ENCODE data around the gene CRB2.

The CRB2 gene

GRCh38 chr9:123336449-123336848 lies 19.5 kb upstream of the CRB2 start:
- Histone ChIP-seq H3K9me3 (ENCODE audit: control insufficient read depth, insufficient read depth, low read length) (no peaks in the 10 kb centered on the region), H4K20me1 (ENCODE audit: control insufficient read depth, insufficient read depth, low read depth, low read length) (no peaks in the 10 kb centered on the region), H3K9me2 (replicated peaks; ENCODE audit: control insufficient read depth, low read length) (no peaks in the 10 kb centered on the region), H3K79me2 (ENCODE audit: control insufficient read depth, low read length) (peaks cover 6% of the 10 kb centered on the region), H3K4me3 (ENCODE audit: low read length) (peak overlapping the region; percentile 40), H3K4me1 (ENCODE audit: control insufficient read depth, low read length) (peaks cover 78% of the 10 kb centered on the region), H3K27ac (ENCODE audit: low read depth, low read length) (peak overlapping the region; percentile 99), H3K27me3 (ENCODE audit: control insufficient read depth, low read length) (no peaks in the 10 kb centered on the region), H3K36me3 (ENCODE audit: control insufficient read depth, low read length) (peaks cover 3% of the 10 kb centered on the region; the same call in 1 of the 2 replicates), H3F3A (ENCODE audit: control insufficient read depth, insufficient read depth) (peaks cover 36% of the 10 kb centered on the region), H3K4me2 (ENCODE audit: low read length) (peak overlapping the region; percentile 67)
- TF ChIP-seq CTCF (IDR thresholded peaks at IDR 0.05; ENCODE audit: low read depth, low read length, poor library complexity, severe bottlenecking) (no peak), EZH2phosphoT487 (IDR thresholded peaks at IDR 0.05; ENCODE audit: borderline replicate concordance, low read length) (no peak)

GRCh38 chr9:123336959-123337358 lies 19.0 kb upstream of the CRB2 start:
- Histone ChIP-seq H3K36me3 (ENCODE audit: control insufficient read depth, low read length) (peaks cover 3% of the 10 kb centered on the region; the same call in 1 of the 2 replicates), H3K4me1 (ENCODE audit: control insufficient read depth, low read length) (peaks cover 83% of the 10 kb centered on the region), H3K27ac (ENCODE audit: low read depth, low read length) (peak overlapping the region; percentile 99), H3K4me2 (ENCODE audit: low read length) (peak overlapping the region; percentile 67), H3F3A (ENCODE audit: control insufficient read depth, insufficient read depth) (peaks cover 36% of the 10 kb centered on the region), H3K27me3 (ENCODE audit: control insufficient read depth, low read length) (no peaks in the 10 kb centered on the region), H3K79me2 (ENCODE audit: control insufficient read depth, low read length) (peaks cover 8% of the 10 kb centered on the region), H3K4me3 (ENCODE audit: low read length) (peak overlapping the region; percentile 40), H4K20me1 (ENCODE audit: control insufficient read depth, insufficient read depth, low read depth, low read length) (no peaks in the 10 kb centered on the region), H3K9me3 (ENCODE audit: control insufficient read depth, insufficient read depth, low read length) (no peaks in the 10 kb centered on the region), H3K9me2 (replicated peaks; ENCODE audit: control insufficient read depth, low read length) (no peaks in the 10 kb centered on the region)
- TF ChIP-seq EZH2phosphoT487 (IDR thresholded peaks at IDR 0.05; ENCODE audit: borderline replicate concordance, low read length) = no peak
- TF ChIP-seq CTCF (IDR thresholded peaks at IDR 0.05; ENCODE audit: low read depth, low read length, poor library complexity, severe bottlenecking) = no peak

GRCh38 chr9:123337971-123338370 lies 18.0 kb upstream of the CRB2 start:
- H3K27me3 ChIP-seq (ENCODE audit: control insufficient read depth, low read length) = no peaks in the 10 kb centered on the region
- H3K9me3 ChIP-seq (ENCODE audit: control insufficient read depth, insufficient read depth, low read length) = no peaks in the 10 kb centered on the region
- no peaks in the 10 kb centered on the region for H4K20me1 ChIP-seq (ENCODE audit: control insufficient read depth, insufficient read depth, low read depth, low read length)
- H3K27ac ChIP-seq (ENCODE audit: low read depth, low read length) = peak overlapping the region; percentile 99
- H3K4me1 ChIP-seq (ENCODE audit: control insufficient read depth, low read length) = peaks cover 93% of the 10 kb centered on the region
- peaks cover 14% of the 10 kb centered on the region for H3K79me2 ChIP-seq (ENCODE audit: control insufficient read depth, low read length)
- H3K36me3 ChIP-seq (ENCODE audit: control insufficient read depth, low read length) = peaks cover 3% of the 10 kb centered on the region; the same call in 1 of the 2 replicates
- H3K4me2 ChIP-seq (ENCODE audit: low read length) = peak overlapping the region; percentile 88
- no peaks in the 10 kb centered on the region for H3K9me2 ChIP-seq (replicated peaks; ENCODE audit: control insufficient read depth, low read length)
- peaks cover 35% of the 10 kb centered on the region for H3F3A ChIP-seq (ENCODE audit: control insufficient read depth, insufficient read depth)
- H3K4me3 ChIP-seq (ENCODE audit: low read length) = peak overlapping the region; percentile 76
- TF ChIP-seq CTCF (IDR thresholded peaks at IDR 0.05; ENCODE audit: low read depth, low read length, poor library complexity, severe bottlenecking) (no peak), EZH2phosphoT487 (IDR thresholded peaks at IDR 0.05; ENCODE audit: borderline replicate concordance, low read length) (no peak)
